IPS-20b (cell line): ENCODE data around the gene HS2ST1.

Experiments used
- H3K27ac ChIP-seq: one replicate; pipeline ENCODE4 v1.5.1; 2013; ENCODE audit warnings: low read length
- H3K27me3 ChIP-seq: 2 replicates; pipeline ENCODE4 v1.6.1; 2013; ENCODE audit warnings: mild to moderate bottlenecking, low read length, inconsistent platforms; ENCODE audit not compliant: insufficient read depth
- H3K36me3 ChIP-seq: 2 replicates; pipeline ENCODE4 v1.6.1; 2013; ENCODE audit warnings: low read depth, mild to moderate bottlenecking, inconsistent platforms, low read length, moderate library complexity; ENCODE audit not compliant: insufficient read depth
- H3K4me1 ChIP-seq: 2 replicates; pipeline ENCODE4 v1.6.1; 2013; ENCODE audit warnings: mild to moderate bottlenecking, control low read depth, inconsistent platforms, low read length, moderate library complexity; ENCODE audit not compliant: insufficient read depth
- H3K4me3 ChIP-seq: 2 replicates; pipeline ENCODE4 v1.5.1; 2013; ENCODE audit warnings: mild to moderate bottlenecking, low read length, inconsistent platforms
- H3K9ac ChIP-seq: 2 replicates; pipeline ENCODE4 v1.6.1; 2013; ENCODE audit warnings: low read depth, mild to moderate bottlenecking, inconsistent platforms, low read length, moderate library complexity
- H3K9me3 ChIP-seq: 2 replicates; pipeline ENCODE4 v1.6.1; 2013; ENCODE audit warnings: mild to moderate bottlenecking, low read depth, low read length, inconsistent platforms; ENCODE audit not compliant: insufficient read depth

HS2ST1 gene

GRCh38 chr1:87030740-87031690, 116.6 kb downstream of the HS2ST1 start:
- Histone ChIP-seq H3K36me3 (no peaks in the 10 kb centered on the region), H3K9ac (no peak overlapping the region), H3K27me3 (no peaks in the 10 kb centered on the region), H3K27ac (no peak overlapping the region), H3K4me3 (no peak overlapping the region), H3K9me3 (no peaks in the 10 kb centered on the region), H3K4me1 (no peaks in the 10 kb centered on the region; the same call in 1 of the 2 replicates)

DNA sequence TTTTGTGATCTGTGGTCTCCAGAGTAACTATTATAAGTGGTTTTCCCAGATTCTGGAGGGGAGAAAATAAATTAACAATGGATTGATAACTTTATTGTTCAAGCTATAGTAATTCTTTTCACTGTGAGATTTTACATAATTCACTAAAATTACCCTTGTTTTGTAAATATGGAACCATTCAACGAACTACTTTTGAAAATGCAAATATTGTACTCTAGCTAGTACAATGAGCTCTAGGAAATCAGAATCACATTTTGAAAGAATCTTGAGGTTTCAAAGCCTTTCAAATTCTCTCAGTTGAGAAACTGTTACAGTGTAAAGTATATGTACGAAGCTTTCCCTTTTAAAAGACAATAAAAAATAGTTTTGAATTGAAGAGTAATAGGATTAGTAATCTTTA, 119.9 kb downstream of the HS2ST1 start:
- H3K27ac ChIP-seq = no peak overlapping the region
- H3K9me3 ChIP-seq = no peaks in the 10 kb centered on the region
- H3K27me3 ChIP-seq = no peaks in the 10 kb centered on the region
- H3K36me3 ChIP-seq = no peaks in the 10 kb centered on the region
- H3K4me3 ChIP-seq = no peak overlapping the region
- H3K9ac ChIP-seq = no peak overlapping the region
- no peaks in the 10 kb centered on the region; the same call in 1 of the 2 replicates for H3K4me1 ChIP-seq

GRCh38 chr1:87039096-87039495, 124.7 kb downstream of the HS2ST1 start:
- H3K9ac ChIP-seq = no peak overlapping the region
- H3K9me3 ChIP-seq = no peaks in the 10 kb centered on the region
- H3K27ac ChIP-seq = no peak overlapping the region
- no peaks in the 10 kb centered on the region for H3K36me3 ChIP-seq
- no peaks in the 10 kb centered on the region for H3K27me3 ChIP-seq
- H3K4me1 ChIP-seq = no peaks in the 10 kb centered on the region; the same call in 1 of the 2 replicates
- H3K4me3 ChIP-seq = no peak overlapping the region

DNA sequence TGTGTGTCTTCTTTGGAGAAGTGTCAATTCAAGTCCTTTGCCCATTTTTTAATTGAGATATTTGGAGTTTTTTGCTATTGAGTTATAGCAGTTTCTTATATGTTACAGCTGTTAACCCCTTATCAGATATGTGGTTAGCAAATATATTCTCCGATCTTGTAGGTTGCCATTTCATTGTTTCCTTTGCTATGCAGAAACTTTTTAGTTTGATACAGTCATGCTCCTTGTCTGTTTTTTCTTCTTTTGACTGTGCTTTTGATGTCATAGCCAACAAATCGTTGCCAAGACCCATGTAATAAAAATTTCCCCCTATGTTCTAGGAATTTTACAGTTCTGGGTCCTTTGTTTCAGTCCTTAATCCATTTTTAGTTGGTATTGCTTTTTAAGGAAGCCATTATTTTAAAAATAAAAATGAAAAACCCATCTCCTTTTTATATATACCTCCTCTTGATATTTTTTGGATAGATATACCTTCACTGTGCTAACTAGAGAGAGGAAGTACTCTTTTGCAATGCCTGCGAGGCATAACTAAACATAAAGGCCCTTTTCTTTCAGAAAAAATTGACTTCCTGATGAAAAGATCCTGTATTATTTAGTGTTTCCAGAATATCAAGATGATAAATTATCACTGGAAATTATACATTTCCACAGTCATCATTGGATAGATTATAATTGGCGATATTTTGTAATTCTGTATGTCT, 127.8 kb downstream of the HS2ST1 start:
- H3K36me3 ChIP-seq = no peaks in the 10 kb centered on the region
- no peak overlapping the region for H3K4me3 ChIP-seq
- H3K9me3 ChIP-seq = peaks cover under 1% of the 10 kb centered on the region; the same call in 1 of the 2 replicates
- H3K4me1 ChIP-seq = no peaks in the 10 kb centered on the region
- H3K9ac ChIP-seq = no peak overlapping the region
- H3K27ac ChIP-seq = no peak overlapping the region
- no peaks in the 10 kb centered on the region for H3K27me3 ChIP-seq

GRCh38 chr1:87044424-87044823, 130.0 kb downstream of the HS2ST1 start:
- no peak overlapping the region for H3K27ac ChIP-seq
- no peaks in the 10 kb centered on the region for H3K27me3 ChIP-seq
- H3K4me3 ChIP-seq = no peak overlapping the region
- H3K9me3 ChIP-seq = peaks cover 14% of the 10 kb centered on the region; the same call in 1 of the 2 replicates
- no peaks in the 10 kb centered on the region for H3K4me1 ChIP-seq
- H3K36me3 ChIP-seq = no peaks in the 10 kb centered on the region
- no peak overlapping the region for H3K9ac ChIP-seq

- H3K27me3 ChIP-seq = no peaks in the 10 kb centered on the region
- no peaks in the 10 kb centered on the region for H3K36me3 ChIP-seq
- H3K9me3 ChIP-seq = peaks cover 14% of the 10 kb centered on the region; the same call in 1 of the 2 replicates
- H3K27ac ChIP-seq = no peak overlapping the region
- no peaks in the 10 kb centered on the region for H3K4me1 ChIP-seq
- no peak overlapping the region for H3K4me3 ChIP-seq
- no peak overlapping the region for H3K9ac ChIP-seq
Observed at GRCh38 chr1:87044840-87045239, 130.4 kb downstream of the HS2ST1 start.

DNA sequence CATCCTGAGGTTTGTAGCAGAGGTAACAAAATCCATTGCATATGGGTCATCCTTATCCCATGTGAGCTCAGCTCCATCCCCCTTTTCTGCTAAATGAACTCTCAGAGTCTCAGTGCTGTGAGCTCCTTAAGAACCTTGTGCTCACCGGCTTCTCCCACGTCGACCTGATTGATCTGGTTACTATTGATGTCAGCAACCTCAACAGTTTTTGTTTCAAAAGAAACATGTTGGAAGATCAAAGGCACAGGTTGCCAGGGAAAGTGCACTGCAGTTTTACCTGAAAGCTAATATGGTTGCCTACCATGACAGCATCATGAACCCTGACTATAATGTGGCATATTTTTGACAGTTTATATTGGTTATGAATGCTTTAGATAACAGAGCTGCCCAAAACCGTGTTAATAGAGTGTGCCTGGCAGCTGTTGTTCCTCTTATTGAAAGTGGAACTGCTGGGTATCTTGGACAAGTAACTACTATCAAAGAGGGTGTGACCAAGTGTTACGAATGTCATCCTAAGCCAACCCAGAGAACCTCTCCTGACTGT, 131.4 kb downstream of the HS2ST1 start:
- no peaks in the 10 kb centered on the region for H3K4me1 ChIP-seq
- no peak overlapping the region for H3K4me3 ChIP-seq
- H3K27ac ChIP-seq = no peak overlapping the region
- no peak overlapping the region for H3K9ac ChIP-seq
- H3K9me3 ChIP-seq = peaks cover 14% of the 10 kb centered on the region; the same call in 1 of the 2 replicates
- no peaks in the 10 kb centered on the region for H3K36me3 ChIP-seq
- H3K27me3 ChIP-seq = no peaks in the 10 kb centered on the region

GRCh38 chr1:87046951-87047350, 132.5 kb downstream of the HS2ST1 start:
- H3K4me1 ChIP-seq = no peaks in the 10 kb centered on the region

GRCh38 chr1:87048237-87048636, 133.8 kb downstream of the HS2ST1 start:
- Histone ChIP-seq H3K4me3 (no peak overlapping the region), H3K27me3 (no peaks in the 10 kb centered on the region), H3K9ac (no peak overlapping the region), H3K4me1 (no peaks in the 10 kb centered on the region), H3K9me3 (peaks cover 14% of the 10 kb centered on the region; the same call in 1 of the 2 replicates), H3K36me3 (no peaks in the 10 kb centered on the region), H3K27ac (no peak overlapping the region)

More at GRCh38 chr1:87046951-87047350, 132.5 kb downstream of the HS2ST1 start:
- Histone ChIP-seq H3K27ac (no peak overlapping the region), H3K9me3 (peaks cover 14% of the 10 kb centered on the region; the same call in 1 of the 2 replicates), H3K27me3 (no peaks in the 10 kb centered on the region), H3K4me3 (no peak overlapping the region), H3K36me3 (no peaks in the 10 kb centered on the region), H3K9ac (no peak overlapping the region)

- Histone ChIP-seq H3K4me3 (no peak overlapping the region), H3K36me3 (no peaks in the 10 kb centered on the region), H3K27me3 (no peaks in the 10 kb centered on the region), H3K9me3 (peaks cover 14% of the 10 kb centered on the region; the same call in 1 of the 2 replicates), H3K4me1 (no peaks in the 10 kb centered on the region), H3K9ac (no peak overlapping the region), H3K27ac (no peak overlapping the region)
Observed at GRCh38 chr1:87051965-87052364, 137.5 kb downstream of the HS2ST1 start.

GRCh38 chr1:87052400-87052799, 138.0 kb downstream of the HS2ST1 start:
- no peaks in the 10 kb centered on the region for H3K27me3 ChIP-seq
- H3K27ac ChIP-seq = no peak overlapping the region
- no peaks in the 10 kb centered on the region for H3K4me1 ChIP-seq
- H3K9me3 ChIP-seq = peaks cover 12% of the 10 kb centered on the region; the same call in 1 of the 2 replicates
- no peak overlapping the region for H3K9ac ChIP-seq
- H3K36me3 ChIP-seq = no peaks in the 10 kb centered on the region
- H3K4me3 ChIP-seq = no peak overlapping the region
